ENCODE data around the gene LRP3.

The LRP3 gene

GRCh38 chr19:33241530-33242101, 47.5 kb downstream of the LRP3 start:
- Histone ChIP-seq H3K4me3 (ENCODE audit: low read depth, low read length) (no peak overlapping the region), H2AFZ (peak overlapping the region; percentile 74)
- TF ChIP-seq, protein P1, sequence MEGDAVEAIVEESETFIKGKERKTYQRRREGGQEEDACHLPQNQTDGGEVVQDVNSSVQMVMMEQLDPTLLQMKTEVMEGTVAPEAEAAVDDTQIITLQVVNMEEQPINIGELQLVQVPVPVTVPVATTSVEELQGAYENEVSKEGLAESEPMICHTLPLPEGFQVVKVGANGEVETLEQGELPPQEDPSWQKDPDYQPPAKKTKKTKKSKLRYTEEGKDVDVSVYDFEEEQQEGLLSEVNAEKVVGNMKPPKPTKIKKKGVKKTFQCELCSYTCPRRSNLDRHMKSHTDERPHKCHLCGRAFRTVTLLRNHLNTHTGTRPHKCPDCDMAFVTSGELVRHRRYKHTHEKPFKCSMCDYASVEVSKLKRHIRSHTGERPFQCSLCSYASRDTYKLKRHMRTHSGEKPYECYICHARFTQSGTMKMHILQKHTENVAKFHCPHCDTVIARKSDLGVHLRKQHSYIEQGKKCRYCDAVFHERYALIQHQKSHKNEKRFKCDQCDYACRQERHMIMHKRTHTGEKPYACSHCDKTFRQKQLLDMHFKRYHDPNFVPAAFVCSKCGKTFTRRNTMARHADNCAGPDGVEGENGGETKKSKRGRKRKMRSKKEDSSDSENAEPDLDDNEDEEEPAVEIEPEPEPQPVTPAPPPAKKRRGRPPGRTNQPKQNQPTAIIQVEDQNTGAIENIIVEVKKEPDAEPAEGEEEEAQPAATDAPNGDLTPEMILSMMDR (IDR thresholded peaks at IDR 0.05), result peak; percentile 85

DNA sequence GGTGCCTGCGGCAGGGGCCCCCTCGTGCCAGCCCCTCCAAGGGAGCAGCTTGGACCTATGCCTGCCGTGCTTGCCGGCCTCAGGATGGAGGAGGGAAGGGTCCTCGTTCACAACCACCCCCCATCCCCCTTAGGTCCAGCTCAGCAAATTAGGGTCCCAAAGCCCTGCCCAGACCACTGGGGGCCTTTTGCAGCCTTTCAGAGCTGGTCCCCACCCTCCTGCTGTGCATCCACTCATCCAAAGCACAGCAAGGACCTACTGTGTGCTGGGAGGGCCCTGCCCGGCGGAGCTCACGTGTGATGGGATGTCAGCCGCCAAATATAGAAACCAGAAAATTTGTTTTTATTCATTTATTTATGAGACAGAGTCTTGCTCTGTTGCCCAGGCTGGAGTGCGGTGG, 48.0 kb downstream of the LRP3 start:
- Histone ChIP-seq H3K27ac (no peak overlapping the region), H3K4me1 (no peaks in the 10 kb centered on the region), H3K4me3 (ENCODE audit: low read depth, low read length) (no peak overlapping the region), H3K9me3 (ENCODE audit: control insufficient read depth, low read length) (no peaks in the 10 kb centered on the region), H3K9ac (no peak overlapping the region), H2AFZ (no peak overlapping the region), H3K36me3 (ENCODE audit: control insufficient read depth, insufficient read depth, low read length) (no peaks in the 10 kb centered on the region), H3K4me2 (ENCODE audit: low read length) (no peak overlapping the region), H3K27me3 (ENCODE audit: control insufficient read depth, insufficient read depth, low read length) (no peaks in the 10 kb centered on the region), H3K79me2 (no peaks in the 10 kb centered on the region)
- TF ChIP-seq, protein P1 (IDR thresholded peaks at IDR 0.05), result no peak

More at GRCh38 chr19:33241530-33242101, 47.5 kb downstream of the LRP3 start:
- H3K9ac ChIP-seq, result no peak overlapping the region
- no peaks in the 10 kb centered on the region for H3K27me3 ChIP-seq (ENCODE audit: control insufficient read depth, insufficient read depth, low read length)
- H3K27ac ChIP-seq, result no peak overlapping the region
- no peaks in the 10 kb centered on the region for H3K36me3 ChIP-seq (ENCODE audit: control insufficient read depth, insufficient read depth, low read length)
- H3K79me2 ChIP-seq, result no peaks in the 10 kb centered on the region
- no peak overlapping the region for H3K4me2 ChIP-seq (ENCODE audit: low read length)
- no peaks in the 10 kb centered on the region for H3K9me3 ChIP-seq (ENCODE audit: control insufficient read depth, low read length)
- no peaks in the 10 kb centered on the region for H3K4me1 ChIP-seq

GRCh38 chr19:33242911-33243310, 48.8 kb downstream of the LRP3 start:
- Histone ChIP-seq H3K27me3 (ENCODE audit: control insufficient read depth, insufficient read depth, low read length) (no peaks in the 10 kb centered on the region), H3K4me2 (ENCODE audit: low read length) (no peak overlapping the region), H3K4me1 (no peaks in the 10 kb centered on the region), H3K79me2 (no peaks in the 10 kb centered on the region), H3K9ac (no peak overlapping the region), H2AFZ (no peak overlapping the region), H3K9me3 (ENCODE audit: control insufficient read depth, low read length) (no peaks in the 10 kb centered on the region), H3K4me3 (ENCODE audit: low read depth, low read length) (no peak overlapping the region), H3K36me3 (ENCODE audit: control insufficient read depth, insufficient read depth, low read length) (no peaks in the 10 kb centered on the region), H3K27ac (no peak overlapping the region)
- TF ChIP-seq, protein P1 (IDR thresholded peaks at IDR 0.05), result no peak

GRCh38 chr19:33245948-33246708, 52.0 kb downstream of the LRP3 start:
- H2AFZ ChIP-seq, result no peak overlapping the region
- no peak overlapping the region for H3K4me2 ChIP-seq (ENCODE audit: low read length)
- TF ChIP-seq, protein P1 (IDR thresholded peaks at IDR 0.05), result peak; percentile 38
- no peaks in the 10 kb centered on the region for H3K36me3 ChIP-seq (ENCODE audit: control insufficient read depth, insufficient read depth, low read length)
- H3K9me3 ChIP-seq (ENCODE audit: control insufficient read depth, low read length), result no peaks in the 10 kb centered on the region
- no peak overlapping the region for H3K27ac ChIP-seq
- no peak overlapping the region for H3K9ac ChIP-seq
- H3K4me3 ChIP-seq (ENCODE audit: low read depth, low read length), result no peak overlapping the region
- peaks cover 2% of the 10 kb centered on the region for H3K79me2 ChIP-seq
- H3K4me1 ChIP-seq, result peaks cover 8% of the 10 kb centered on the region
- no peaks in the 10 kb centered on the region for H3K27me3 ChIP-seq (ENCODE audit: control insufficient read depth, insufficient read depth, low read length)
